IMR-90 (cell line): Measurements from ENCODE around the gene MFGE8. TPM values are rescaled to one million over a fixed set of nuclear protein-coding genes. Genes with fewer than 3 reads are reported as not detected.

Experiments used
- ATAC-seq: fragments of 200-7000 bp; cut with Tn5 transposase; 2 replicates; pipeline ENCODE4 v1.9.1; 2020; ENCODE audit warnings: low read depth, mild to moderate bottlenecking, moderate library complexity
- BruUV-seq: library from RNA; stranded (reverse); fragments of 400-500 nt; replicated peaks from 2 replicates; lab custom pipeline; 2021; lab: Mats Ljungman, UMichigan
- CTCF ChIA-PET: fragments of 300-600 bp; formaldehyde crosslinking; extraction: SDS; loops from one replicate; lab custom pipeline; 2021; ENCODE audit warnings: antibody characterized with exemption; lab: Yijun Ruan, JAX
- POLR2A ChIA-PET: fragments of 300-600 bp; sonication (Branson Sonifier 250); formaldehyde crosslinking; loops from one replicate; lab custom pipeline; 2022; ENCODE audit warnings: antibody characterized with exemption; ENCODE audit not compliant: unreplicated experiment; lab: Charles Lee
- DNase-seq: peaks from one replicate; pipeline ENCODE4 v3.0.0; 2013
- H2AFZ ChIP-seq: replicated peaks from 2 replicates; pipeline ENCODE3; 2013; ENCODE audit warnings: low read length, mild to moderate bottlenecking; ENCODE audit not compliant: poor library complexity
- H2AK5ac ChIP-seq: 2 replicates; pipeline ENCODE4 v1.6.1; 2013; ENCODE audit warnings: low read depth, low read length, inconsistent platforms
- H2AK9ac ChIP-seq: replicated peaks from 2 replicates; pipeline ENCODE3; 2013; ENCODE audit warnings: mild to moderate bottlenecking, low read depth, low read length, moderate library complexity; ENCODE audit not compliant: poor library complexity
- H2BK120ac ChIP-seq: 2 replicates; pipeline ENCODE4 v1.6.1; 2013; ENCODE audit warnings: low read depth, low read length, inconsistent platforms
- H2BK15ac ChIP-seq: 3 replicates; pipeline ENCODE4 v1.6.1; 2013; ENCODE audit warnings: low read depth, low read length, inconsistent platforms
- H2BK20ac ChIP-seq: 2 replicates; pipeline ENCODE4 v1.6.1; 2013; ENCODE audit warnings: low read depth, mild to moderate bottlenecking, inconsistent platforms, low read length, moderate library complexity
- H2BK5ac ChIP-seq: 2 replicates; pipeline ENCODE4 v1.6.1; 2013; ENCODE audit warnings: mild to moderate bottlenecking, low read depth, low read length, inconsistent platforms; ENCODE audit not compliant: poor library complexity, severe bottlenecking
- H3K14ac ChIP-seq: replicated peaks from 2 replicates; pipeline ENCODE4 v1.6.1; 2013; ENCODE audit warnings: low read depth, low read length, inconsistent platforms
- H3K18ac ChIP-seq: 2 replicates; pipeline ENCODE4 v1.6.1; 2013; ENCODE audit warnings: low read depth, low read length, control low read depth
- H3K23ac ChIP-seq: 2 replicates; pipeline ENCODE4 v1.6.1; 2013; ENCODE audit warnings: low read depth, low read length, inconsistent platforms
- H3K27ac ChIP-seq: 2 replicates; pipeline ENCODE4 v1.5.1; 2013; ENCODE audit warnings: mild to moderate bottlenecking, control low read depth, low read length; ENCODE audit not compliant: insufficient read depth
- H3K27me3 ChIP-seq: 2 replicates; pipeline ENCODE4 v1.6.1; 2013; ENCODE audit warnings: low read length; ENCODE audit not compliant: control insufficient read depth, insufficient read depth
- H3K36me3 ChIP-seq: 2 replicates; pipeline ENCODE4 v1.6.1; 2013; ENCODE audit warnings: low read length, mixed read lengths; ENCODE audit not compliant: control insufficient read depth, insufficient read depth
- H3K4ac ChIP-seq: 2 replicates; pipeline ENCODE4 v1.6.1; 2013; ENCODE audit warnings: low read depth, low read length, inconsistent platforms
- H3K4me1 ChIP-seq: 2 replicates; pipeline ENCODE4 v1.6.1; 2013; ENCODE audit warnings: low read length, mixed read lengths; ENCODE audit not compliant: control insufficient read depth, insufficient read depth
- H3K4me2 ChIP-seq: 2 replicates; pipeline ENCODE4 v1.6.1; 2013; ENCODE audit warnings: low read depth, mild to moderate bottlenecking, control low read depth, low read length, moderate library complexity
- H3K4me3 ChIP-seq: 2 replicates; pipeline ENCODE4 v1.5.1; 2013; ENCODE audit warnings: low read depth, mild to moderate bottlenecking, control low read depth, low read length, moderate library complexity; ENCODE audit not compliant: insufficient read depth
- H3K56ac ChIP-seq: 2 replicates; pipeline ENCODE4 v1.6.1; 2013; ENCODE audit warnings: low read length, inconsistent platforms; ENCODE audit not compliant: insufficient read depth; ENCODE audit errors: extremely low read depth
- H3K79me1 ChIP-seq, 2 experiments: 2 replicates each; pipeline ENCODE4 v1.6.1; 2013; ENCODE audit warnings: low read length in 2 of 2, inconsistent platforms in 1 of 2, low read depth in 1 of 2
- H3K9ac ChIP-seq: 2 replicates; pipeline ENCODE4 v1.6.1; 2013; ENCODE audit warnings: low read depth, low read length, control low read depth
- H3K9me1 ChIP-seq: 2 replicates; pipeline ENCODE4 v1.6.1; 2013; ENCODE audit warnings: low read length, inconsistent platforms; ENCODE audit not compliant: insufficient read depth
- H3K9me3 ChIP-seq: 2 replicates; pipeline ENCODE4 v1.6.1; 2013; ENCODE audit warnings: low read length; ENCODE audit not compliant: control insufficient read depth, insufficient read depth
- H4K20me1 ChIP-seq: 2 replicates; pipeline ENCODE4 v1.6.1; 2013; ENCODE audit warnings: low read length, inconsistent platforms; ENCODE audit not compliant: insufficient read depth
- H4K5ac ChIP-seq: 2 replicates; pipeline ENCODE4 v1.6.1; 2013; ENCODE audit warnings: mild to moderate bottlenecking, low read depth, low read length, control low read depth
- H4K8ac ChIP-seq, 2 experiments: 2 replicates each; pipeline ENCODE4 v1.6.1; 2013; ENCODE audit warnings: low read depth in 2 of 2, low read length in 2 of 2, control low read depth in 1 of 2, inconsistent platforms in 1 of 2
- H4K91ac ChIP-seq: 2 replicates; pipeline ENCODE4 v1.6.1; 2013; ENCODE audit warnings: low read depth, low read length, inconsistent platforms; ENCODE audit not compliant: insufficient read depth
- SMC3 ChIP-seq: fragments of 150-350 bp; IDR thresholded peaks from 2 replicates; pipeline ENCODE4 v1.6.1; 2016; ENCODE audit warnings: low read depth, mild to moderate bottlenecking, antibody characterized with exemption, low read length, moderate library complexity
- WGBS, 2 experiments: methylation state at CpG; one replicate each; pipeline versions ENCODE4 v1.1.5 to v1.1.7; 2013; ENCODE audit warnings: missing lambda C conversion rate in 2 of 2; ENCODE audit not compliant: insufficient read length in 1 of 2; ENCODE audit errors: extremely low coverage in 2 of 2; 5-methylcytosine and 5-hydroxymethylcytosine counted together
- dilution Hi-C: fragments of 300-500 bp; cut with HindIII; formaldehyde crosslinking; loops from one replicate; pipeline ENCODE4 v1.14.3; 2018; ENCODE audit warnings: low sequenced_read_pairs; ENCODE audit not compliant: unreplicated experiment
- in situ Hi-C: fragments of 300-500 bp; cut with MboI; formaldehyde crosslinking; loops from 3 replicates; pipeline ENCODE4 v1.14.3; 2019; ENCODE audit warnings: low sequenced_read_pairs, inconsistent platforms, mixed read lengths
- intact Hi-C: fragments of 100-400 bp; cut with micrococcal nuclease; formaldehyde crosslinking; loops from 2 replicates; pipeline ENCODE4 v1.10.0; 2022
- polyA plus RNA-seq, 3 experiments: library from polyadenylated mRNA; depleted of rRNA; stranded (reverse); fragments of >200 nt; gene quantifications; 2 replicates each; pipeline ENCODE4 v1.2.3, GENCODE V29; 2012; ENCODE audit warnings: low replicate concordance in 1 of 3
- total RNA-seq: library from RNA; depleted of rRNA; stranded (reverse); fragments of >200 nt; gene quantifications from 2 replicates; pipeline ENCODE4 v1.2.3, GENCODE V29; 2012

Gene MFGE8
- total and polyA plus RNA-seq, 2 of the 4 experiments (the other 2 are of a cell fraction): 232 to 1,912 TPM

- Histone ChIP-seq H4K20me1 (peaks cover 87% of the 10 kb centered on the region), H3K4me1 (peaks cover 30% of the 10 kb centered on the region), H4K5ac (no peak overlapping the region), H3K9ac (no peak overlapping the region), H2AFZ (no peak overlapping the region), H4K8ac (no peak overlapping the region), H3K23ac (no peak overlapping the region), H2BK20ac (no peak overlapping the region), H3K79me1 (peaks cover 39 to 96% of the 10 kb centered on the region in 2 experiments), H3K36me3 (peaks cover 73% of the 10 kb centered on the region), H3K4me2 (no peak overlapping the region), H3K4ac (no peak overlapping the region), H3K27ac (no peak overlapping the region), H3K56ac (no peak overlapping the region), H2BK120ac (no peak overlapping the region), H4K91ac (no peak overlapping the region), H3K9me3 (no peaks in the 10 kb centered on the region), H3K9me1 (peaks cover 35% of the 10 kb centered on the region), H2AK5ac (no peak overlapping the region; the same call in 1 of the 2 replicates), H3K4me3 (no peak overlapping the region), H2BK15ac (no peak overlapping the region), H2BK5ac (no peak overlapping the region), H3K27me3 (no peaks in the 10 kb centered on the region), H2AK9ac (no peak overlapping the region), H3K18ac (no peak overlapping the region), H3K14ac (no peak overlapping the region)
- no peak for TF ChIP-seq SMC3
- WGBS, 2 experiments: no CpG with 5 or more reads among the region's 7 CpGs
- intact Hi-C loops: loop anchor here (10.0 kb wide), 1 partner anchor 398 kb away; no protein-coding TSS in a partner anchor
- BruUV-seq: no TSS peak
- dilution Hi-C loops: loop anchor here (25.0 kb wide), 1 partner anchor 106 kb away; no protein-coding TSS in a partner anchor
- DNase-seq: no peak
- no peak for ATAC-seq
- ChIA-PET POLR2A (interaction anchor here (0.6 kb wide), 1 partner anchor 75 kb away, joined by 4 read pairs; no protein-coding TSS in a partner anchor), CTCF (interaction anchor here (2.4 kb wide), 1 partner anchor 96 kb away, joined by 37 read pairs; no protein-coding TSS in a partner anchor)
- in situ Hi-C loops: loop anchor here (5.0 kb wide), 1 partner anchor 111 kb away; no protein-coding TSS in a partner anchor
Measured at GRCh38 chr15:88906551-88906950, 6.6 kb downstream of the MFGE8 start.
